Upper lobe of left lung (tissue), 4 donors: ENCODE data around the gene TRIM67.

Source experiments
- EP300 ChIP-seq, 4 donors: sonication (generic); formaldehyde crosslinking; IDR thresholded peaks; one replicate each; pipeline ENCODE4 v1.5.1; 2017; ENCODE audit warnings: antibody characterized with exemption in 4 of 4, control low read depth in 2 of 4
- POLR2A ChIP-seq, 4 donors: fragments of 450-650 bp; IDR thresholded peaks; one replicate each; pipeline ENCODE4 v1.5.1; 2016 to 2017; ENCODE audit warnings: antibody characterized with exemption in 4 of 4, mild to moderate bottlenecking in 2 of 4
- POLR2AphosphoS5 ChIP-seq, 2 donors: sonication (generic); formaldehyde crosslinking; IDR thresholded peaks; one replicate each; pipeline ENCODE4 v1.5.1; 2017; ENCODE audit warnings: antibody characterized with exemption in 2 of 2
- TF ChIP-seq, protein P1 (sequence below), 6 experiments: fragments of 450-650 bp in 4 of 6; fragments of 200-600 bp in 2 of 6; sonication (generic) in 2 of 6; IDR thresholded peaks; one replicate each; pipeline ENCODE4 v1.5.1; 2016 to 2019; ENCODE audit warnings: antibody characterized with exemption in 6 of 6

DNA sequence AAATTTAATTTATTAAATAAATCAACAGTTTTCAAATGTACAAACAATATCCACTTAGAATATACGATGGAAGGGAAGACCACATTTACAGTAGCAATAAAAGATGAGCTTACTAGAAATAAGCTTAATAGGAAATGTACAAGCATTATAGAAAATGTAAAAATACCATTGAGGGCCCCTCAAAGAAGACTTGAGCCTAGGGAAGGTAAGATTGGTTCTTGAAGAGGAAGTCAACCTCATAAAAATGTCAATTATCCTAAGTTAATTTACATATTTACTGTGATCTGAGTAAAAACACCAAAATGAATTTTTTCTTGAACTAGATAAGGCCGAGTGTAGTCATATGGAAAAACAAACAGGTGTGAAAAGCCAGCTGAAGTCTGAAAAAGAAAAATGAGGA is 39.7 kb upstream of the TRIM67 start:
- TF ChIP-seq, protein P1, sequence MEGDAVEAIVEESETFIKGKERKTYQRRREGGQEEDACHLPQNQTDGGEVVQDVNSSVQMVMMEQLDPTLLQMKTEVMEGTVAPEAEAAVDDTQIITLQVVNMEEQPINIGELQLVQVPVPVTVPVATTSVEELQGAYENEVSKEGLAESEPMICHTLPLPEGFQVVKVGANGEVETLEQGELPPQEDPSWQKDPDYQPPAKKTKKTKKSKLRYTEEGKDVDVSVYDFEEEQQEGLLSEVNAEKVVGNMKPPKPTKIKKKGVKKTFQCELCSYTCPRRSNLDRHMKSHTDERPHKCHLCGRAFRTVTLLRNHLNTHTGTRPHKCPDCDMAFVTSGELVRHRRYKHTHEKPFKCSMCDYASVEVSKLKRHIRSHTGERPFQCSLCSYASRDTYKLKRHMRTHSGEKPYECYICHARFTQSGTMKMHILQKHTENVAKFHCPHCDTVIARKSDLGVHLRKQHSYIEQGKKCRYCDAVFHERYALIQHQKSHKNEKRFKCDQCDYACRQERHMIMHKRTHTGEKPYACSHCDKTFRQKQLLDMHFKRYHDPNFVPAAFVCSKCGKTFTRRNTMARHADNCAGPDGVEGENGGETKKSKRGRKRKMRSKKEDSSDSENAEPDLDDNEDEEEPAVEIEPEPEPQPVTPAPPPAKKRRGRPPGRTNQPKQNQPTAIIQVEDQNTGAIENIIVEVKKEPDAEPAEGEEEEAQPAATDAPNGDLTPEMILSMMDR (IDR thresholded peaks at IDR 0.05): no peak
- TF ChIP-seq POLR2A (IDR thresholded peaks at IDR 0.05) (no peak), EP300 (IDR thresholded peaks at IDR 0.05) (no peak), POLR2AphosphoS5 (IDR thresholded peaks at IDR 0.05) (no peak)
